ENCODE results near the gene NT5DC2.
"Not testable (repeated sequence)": the region's sequence is repeated elsewhere in the genome, so short reads cannot be mapped to it uniquely, and the experiment has no call there.

The NT5DC2 gene

GRCh38 chr3:52536369-52537164 is 2.9 kb upstream of the NT5DC2 start, which contains the start of gene UQCC5:
Gene UQCC5 (plus strand): TSS chr3:52536605. CDS start chr3:52536756, 151 bp downstream.
- peak; percentile 97 for DNase-seq

GRCh38 chr3:52536112-52536368 is 2.4 kb upstream of the NT5DC2 start:
- no peak for DNase-seq

- no peak for DNase-seq
Measured at GRCh38 chr3:52535411-52536111, 1.9 kb upstream of the NT5DC2 start.

- peak; percentile 42 for DNase-seq
Measured at GRCh38 chr3:52534281-52535183, 875 bp upstream of the NT5DC2 start.

- DNase-seq, result no peak
Measured at GRCh38 chr3:52532838-52533622, 627 bp downstream of the NT5DC2 start.

- peak; percentile 10 for DNase-seq
Measured at GRCh38 chr3:52532517-52532837, 1.2 kb downstream of the NT5DC2 start.

GRCh38 chr3:52531860-52532516 is 1.7 kb downstream of the NT5DC2 start:
- no peak for DNase-seq

- DNase-seq, result no peak
Measured at GRCh38 chr3:52530918-52531826, 2.5 kb downstream of the NT5DC2 start.

- DNase-seq, result no peak
Measured at GRCh38 chr3:52529376-52530333, 4.0 kb downstream of the NT5DC2 start.

- DNase-seq, result no peak
Measured at GRCh38 chr3:52528586-52529375, 4.9 kb downstream of the NT5DC2 start.

- DNase-seq, result no peak
Measured at GRCh38 chr3:52527732-52528585, 5.7 kb downstream of the NT5DC2 start.

- DNase-seq, result no peak
Measured at GRCh38 chr3:52527039-52527731, 6.5 kb downstream of the NT5DC2 start.

GRCh38 chr3:52526671-52527038 is 7.0 kb downstream of the NT5DC2 start:
- DNase-seq, result not testable (repeated sequence)

- no peak for DNase-seq
Measured at GRCh38 chr3:52525680-52526561, 7.7 kb downstream of the NT5DC2 start.

GRCh38 chr3:52524752-52525679 is 8.6 kb downstream of the NT5DC2 start:
- DNase-seq, result peak; percentile 89
